Activated CD4-positive, alpha-beta T cell treated with anti-CD3 and anti-CD28 coated beads, Interleukin-2, amount 10 ng/mL, durations not matched to agents 24 days and 14 days (primary cell): Measurements from ENCODE around the gene CYB5R3. TPM values are rescaled to one million over a fixed set of nuclear protein-coding genes. Genes with fewer than 3 reads are reported as not detected.

Experiments
- DNase-seq: peaks from one replicate; pipeline ENCODE4 v3.0.0; 2022
- H3K27ac Mint-ChIP-seq: one replicate; pipeline ENCODE4 v1.8.0; 2022; ENCODE audit warnings: mild to moderate bottlenecking, mixed read lengths
- H3K27me3 Mint-ChIP-seq: one replicate; pipeline ENCODE4 v1.8.0; 2022; ENCODE audit warnings: mixed read lengths
- H3K36me3 Mint-ChIP-seq: one replicate; pipeline ENCODE4 v1.8.0; 2022; ENCODE audit warnings: low read depth, mild to moderate bottlenecking, mixed read lengths
- H3K4me1 Mint-ChIP-seq: one replicate; pipeline ENCODE4 v1.8.0; 2021; ENCODE audit warnings: mixed read lengths
- H3K4me3 Mint-ChIP-seq: one replicate; pipeline ENCODE4 v1.8.0; 2022; ENCODE audit warnings: mild to moderate bottlenecking, moderate library complexity, mixed read lengths
- H3K9me3 Mint-ChIP-seq: one replicate; pipeline ENCODE4 v1.8.0; 2021; ENCODE audit warnings: mixed read lengths
- intact Hi-C: fragments of 100-400 bp; cut with micrococcal nuclease; formaldehyde crosslinking; loops from one replicate; pipeline ENCODE4 v1.15.1; 2023
- total RNA-seq: library from RNA; stranded (reverse); gene quantifications from 2 replicates; pipeline ENCODE4 v1.2.3, GENCODE V29; 2022

The CYB5R3 gene
- total RNA-seq, 1 donor from 2014 or later, result 77.0 TPM

DNA sequence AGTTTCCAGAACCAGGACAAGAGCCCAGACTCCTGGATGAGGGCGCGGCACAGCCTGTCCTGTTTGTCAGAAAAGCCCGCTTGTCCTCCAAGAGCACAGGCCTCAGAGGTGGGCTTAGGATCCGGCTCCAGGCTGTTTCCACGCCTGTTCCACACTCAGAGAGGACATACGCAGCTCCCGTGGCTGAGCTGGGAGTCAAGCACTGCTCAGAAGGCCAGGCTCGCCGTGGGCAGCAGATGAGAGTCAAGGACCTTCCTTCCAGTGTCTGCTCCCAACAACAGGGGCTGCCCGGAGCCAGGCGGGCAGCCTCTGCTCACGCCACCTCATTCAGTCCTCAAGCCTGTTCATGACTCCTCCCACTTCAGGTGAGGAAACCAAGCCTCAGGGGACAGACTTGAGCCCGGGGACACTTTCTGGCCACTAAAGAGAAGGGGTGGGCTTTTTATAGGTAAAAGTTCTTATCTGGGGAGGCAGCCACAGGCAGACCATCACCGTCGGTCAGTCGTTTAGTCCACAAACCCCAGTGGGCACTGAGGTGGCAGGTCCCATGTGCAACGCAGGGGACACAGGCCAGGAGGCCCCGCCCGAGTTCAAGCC, 3.8 kb downstream of the CYB5R3 start:
- Mint-ChIP-seq H3K27ac (no peak overlapping the region), H3K9me3 (no peaks in the 10 kb centered on the region)
- intact Hi-C loops, result no loop called here

DNA sequence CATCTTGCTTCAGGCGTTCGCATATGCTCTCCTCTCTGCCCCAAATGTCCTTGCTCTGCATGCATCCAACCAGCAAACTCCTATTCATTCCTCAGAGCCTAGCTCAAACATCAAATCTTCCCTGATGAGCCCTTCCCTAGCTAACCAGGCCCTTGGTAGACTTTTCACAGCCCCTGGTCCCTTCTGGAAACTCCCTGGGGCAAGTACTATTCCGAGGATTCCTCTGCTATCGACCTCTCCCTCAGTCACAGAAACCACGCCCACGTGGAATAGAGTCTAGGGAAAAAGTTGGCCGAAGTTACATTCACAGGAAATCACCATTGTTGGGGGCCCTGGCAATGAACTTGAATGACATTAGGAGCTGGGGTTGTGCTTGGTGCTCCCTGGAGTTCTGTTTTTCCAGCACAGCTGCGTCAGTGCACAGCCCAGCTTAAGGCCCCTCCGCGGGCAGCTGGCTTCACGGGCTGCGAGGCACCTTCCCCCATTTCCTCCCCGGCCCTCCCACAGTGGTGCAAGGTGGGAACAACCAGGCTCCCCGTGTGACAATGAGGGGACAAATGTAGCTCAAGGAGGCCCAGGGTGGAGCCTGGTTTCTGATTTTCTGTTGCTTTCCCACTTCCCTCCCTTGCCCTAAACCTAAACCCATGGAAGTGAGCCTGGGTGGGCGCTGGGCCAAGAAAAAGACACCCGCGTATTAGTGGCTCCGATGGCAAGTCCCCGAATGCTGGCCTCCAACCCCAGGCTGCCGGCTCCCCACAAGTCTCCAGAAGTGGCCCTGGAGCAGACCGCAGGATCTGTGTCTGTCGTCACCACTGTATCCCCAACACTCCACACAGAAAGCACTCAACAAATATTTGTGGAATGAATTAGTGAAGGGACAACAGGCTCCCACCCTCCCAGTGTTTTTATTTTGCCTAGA, 4.5 kb downstream of the CYB5R3 start:
- Mint-ChIP-seq H3K4me1 (peaks cover 13% of the 10 kb centered on the region), H3K4me3 (no peak overlapping the region), H3K36me3 (peaks cover 2% of the 10 kb centered on the region), H3K9me3 (no peaks in the 10 kb centered on the region), H3K27me3 (no peaks in the 10 kb centered on the region), H3K27ac (no peak overlapping the region)
- intact Hi-C loops, result no loop called here
- no peak for DNase-seq

More for the DNA sequence above, 3.8 kb downstream of the CYB5R3 start:
- DNase-seq, result no peak
- Mint-ChIP-seq H3K4me1 (peaks cover 13% of the 10 kb centered on the region), H3K36me3 (peaks cover 2% of the 10 kb centered on the region), H3K4me3 (no peak overlapping the region), H3K27me3 (no peaks in the 10 kb centered on the region)

DNA sequence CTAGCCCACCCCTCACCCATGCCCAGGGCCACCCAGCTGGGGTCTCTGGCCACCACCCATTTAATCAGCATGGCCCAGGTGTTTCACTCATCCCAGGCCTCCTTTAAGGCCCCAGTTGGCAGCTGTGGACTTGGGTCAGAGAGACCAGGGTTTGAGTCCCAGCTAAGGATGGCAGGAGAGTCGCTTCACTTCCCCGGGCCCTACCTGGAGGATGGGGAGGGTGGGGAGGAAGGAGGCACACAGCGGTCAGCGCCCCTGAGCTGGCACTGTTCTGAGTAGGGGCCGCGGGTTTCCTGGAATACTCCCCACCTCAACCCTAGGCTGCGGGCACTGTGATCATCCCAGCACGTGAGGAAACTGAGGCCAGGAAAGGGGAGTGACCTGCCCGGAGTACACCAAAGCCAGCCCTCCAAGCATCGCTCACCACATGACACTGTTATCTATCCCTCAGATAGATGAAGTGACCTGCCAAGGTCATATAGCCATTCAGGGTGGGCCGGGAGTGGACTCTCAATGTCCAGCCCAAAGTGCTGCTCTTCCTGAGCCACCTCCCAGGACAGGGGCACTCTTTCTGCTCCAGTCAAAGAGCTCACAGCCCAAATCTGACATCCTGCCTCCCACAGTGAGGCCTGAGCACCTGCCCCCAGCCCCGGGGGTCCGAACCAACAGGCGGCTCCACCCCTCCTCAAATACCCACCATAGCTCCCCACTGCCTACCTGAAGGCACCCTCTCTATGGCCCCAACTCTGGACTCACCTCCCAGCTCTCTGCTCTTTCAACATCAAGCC, 5.4 kb downstream of the CYB5R3 start:
- H3K4me3 Mint-ChIP-seq, result no peak overlapping the region
- no peak overlapping the region for H3K27ac Mint-ChIP-seq
- H3K36me3 Mint-ChIP-seq, result peaks cover 2% of the 10 kb centered on the region
- intact Hi-C loops, result no loop called here
- peaks cover 13% of the 10 kb centered on the region for H3K4me1 Mint-ChIP-seq
- no peaks in the 10 kb centered on the region for H3K9me3 Mint-ChIP-seq
- no peak for DNase-seq
- H3K27me3 Mint-ChIP-seq, result no peaks in the 10 kb centered on the region

DNA sequence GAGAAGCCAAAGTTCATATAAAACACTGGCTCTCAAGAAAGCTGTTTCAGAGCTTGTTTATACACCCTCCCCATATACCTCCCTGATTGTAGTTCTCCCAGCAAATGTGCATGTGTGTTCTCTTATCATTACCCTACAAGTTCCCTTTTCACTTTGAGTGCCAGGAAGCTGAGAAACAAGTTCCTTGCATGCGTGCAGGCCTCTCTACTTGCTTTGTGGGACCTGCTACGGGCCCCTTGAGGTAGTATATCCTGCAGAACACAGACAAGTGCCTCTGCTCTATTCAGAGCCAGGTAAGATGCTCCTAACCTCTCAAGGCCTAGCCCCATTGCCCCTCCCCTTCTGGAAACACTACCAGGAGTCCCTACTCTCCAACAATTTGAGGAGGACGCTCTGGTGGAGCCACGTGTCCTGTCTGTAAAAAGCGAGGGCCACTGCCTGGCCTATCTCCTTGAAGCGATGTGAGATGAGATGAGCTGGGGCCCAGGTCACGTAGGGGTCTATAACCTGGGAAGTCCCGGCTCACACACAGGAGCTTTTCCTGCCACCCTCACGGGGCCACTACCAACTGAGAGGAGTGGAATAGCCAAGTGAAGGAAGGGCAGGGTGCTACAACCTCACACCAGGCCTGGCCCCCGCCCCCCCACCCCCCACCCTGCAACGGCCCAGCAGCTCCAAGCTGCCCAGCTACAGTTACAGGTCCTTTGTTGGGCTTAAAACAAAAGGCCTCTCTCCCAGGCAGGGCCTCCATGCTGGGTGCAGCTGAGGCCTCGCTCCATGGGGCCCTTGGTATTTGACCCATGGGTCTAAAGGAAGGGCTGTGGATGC, 6.2 kb downstream of the CYB5R3 start:
- Mint-ChIP-seq H3K9me3 (no peaks in the 10 kb centered on the region), H3K27me3 (no peaks in the 10 kb centered on the region), H3K4me3 (no peak overlapping the region), H3K36me3 (no peaks in the 10 kb centered on the region), H3K27ac (no peak overlapping the region), H3K4me1 (peaks cover 8% of the 10 kb centered on the region)
- DNase-seq, result no peak
- intact Hi-C loops, result no loop called here

DNA sequence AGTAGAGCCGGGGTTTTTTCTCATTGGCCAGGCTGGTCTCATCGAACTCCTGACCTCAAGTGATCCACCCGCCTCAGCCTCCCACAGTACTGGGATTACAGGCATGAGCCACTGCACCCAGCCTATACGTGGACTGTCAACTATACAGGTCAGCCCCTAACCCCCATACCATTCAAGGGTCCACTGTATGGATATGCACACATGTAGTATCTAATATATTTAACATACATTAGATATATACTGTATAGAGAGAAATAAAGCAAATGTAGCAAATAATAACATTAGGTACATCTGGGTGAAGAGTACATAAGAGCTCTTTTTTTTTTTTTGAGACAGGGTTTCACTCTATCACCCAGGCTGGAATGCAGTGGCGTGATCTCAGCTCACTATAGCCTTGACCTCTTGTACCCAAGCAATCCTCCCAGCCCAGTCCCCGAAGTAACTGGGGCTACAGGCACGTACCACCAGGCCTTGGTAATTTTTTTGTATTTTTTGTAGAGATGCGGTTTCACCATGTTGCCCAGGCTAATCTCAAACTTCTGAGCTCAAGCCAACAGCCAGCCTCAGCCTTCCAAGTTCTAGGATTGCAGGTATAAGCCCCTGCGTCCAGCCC, 7.3 kb downstream of the CYB5R3 start:
- no peak overlapping the region for H3K4me3 Mint-ChIP-seq
- H3K27me3 Mint-ChIP-seq, result no peaks in the 10 kb centered on the region
- DNase-seq, result no peak
- no peak overlapping the region for H3K27ac Mint-ChIP-seq
- H3K9me3 Mint-ChIP-seq, result no peaks in the 10 kb centered on the region
- intact Hi-C loops, result no loop called here
- H3K4me1 Mint-ChIP-seq, result peaks cover 4% of the 10 kb centered on the region
- H3K36me3 Mint-ChIP-seq, result peaks cover 3% of the 10 kb centered on the region

DNA sequence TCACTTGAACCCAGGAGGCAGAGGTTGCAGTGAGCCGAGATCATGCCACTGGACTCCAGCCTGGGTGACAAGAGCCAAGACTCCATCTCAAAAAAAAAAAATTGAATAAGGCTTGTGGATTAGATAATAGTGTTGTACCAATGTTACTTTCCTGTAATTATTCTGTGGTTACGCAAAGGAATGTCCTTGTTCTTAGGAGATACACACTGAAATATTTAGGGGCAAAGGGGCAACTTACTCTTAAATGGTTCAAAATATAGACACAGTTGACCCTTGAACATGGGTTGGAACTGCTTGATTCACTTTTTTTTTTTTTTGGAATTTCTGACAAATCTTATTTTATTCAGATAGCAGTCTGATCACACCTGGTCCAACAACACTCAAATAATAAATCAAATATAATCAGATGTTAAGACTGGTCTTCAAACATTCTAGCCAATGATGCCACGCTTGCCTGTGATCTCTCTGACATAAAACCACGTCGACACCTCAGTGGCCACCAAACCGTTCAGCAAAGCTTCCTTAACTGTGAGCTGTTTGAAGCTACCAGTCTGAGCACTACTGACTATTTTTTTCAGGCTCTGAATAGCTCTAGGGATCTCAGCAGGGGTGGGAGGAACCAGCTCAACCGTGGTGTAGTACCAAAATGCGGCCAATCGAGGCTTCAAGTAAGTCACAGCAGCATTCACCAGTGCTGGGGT, 9.5 kb downstream of the CYB5R3 start:
- H3K4me3 Mint-ChIP-seq, result no peak overlapping the region
- no peak for DNase-seq
- H3K36me3 Mint-ChIP-seq, result peaks cover 7% of the 10 kb centered on the region
- no peak overlapping the region for H3K27ac Mint-ChIP-seq
- H3K27me3 Mint-ChIP-seq, result no peaks in the 10 kb centered on the region
- peaks cover 3% of the 10 kb centered on the region for H3K4me1 Mint-ChIP-seq
- no peaks in the 10 kb centered on the region for H3K9me3 Mint-ChIP-seq
- intact Hi-C loops, result no loop called here

DNA sequence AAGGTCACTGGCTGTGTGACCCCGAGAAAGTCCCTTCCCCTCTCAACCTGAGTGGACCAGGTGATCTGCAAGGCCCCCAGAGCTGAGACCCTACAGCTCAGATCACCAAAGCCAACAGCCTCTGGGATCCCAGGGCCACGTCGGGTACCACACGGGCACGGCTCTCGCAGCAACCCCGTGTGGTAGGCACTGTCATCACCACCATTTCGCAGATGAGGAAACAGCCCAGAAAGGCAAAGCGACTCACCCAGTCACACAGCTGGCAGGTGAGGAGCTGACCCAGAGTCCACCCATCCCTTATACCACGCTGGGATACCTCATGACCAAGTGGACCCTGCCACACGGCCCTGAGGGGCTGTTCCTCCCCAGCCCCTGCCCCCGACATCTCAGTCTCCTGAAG, 11.6 kb downstream of the CYB5R3 start:
- Mint-ChIP-seq H3K27me3 (no peaks in the 10 kb centered on the region), H3K36me3 (peaks cover 12% of the 10 kb centered on the region), H3K4me1 (no peaks in the 10 kb centered on the region), H3K4me3 (no peak overlapping the region), H3K27ac (no peak overlapping the region), H3K9me3 (no peaks in the 10 kb centered on the region)
- DNase-seq, result no peak
- intact Hi-C loops, result no loop called here

DNA sequence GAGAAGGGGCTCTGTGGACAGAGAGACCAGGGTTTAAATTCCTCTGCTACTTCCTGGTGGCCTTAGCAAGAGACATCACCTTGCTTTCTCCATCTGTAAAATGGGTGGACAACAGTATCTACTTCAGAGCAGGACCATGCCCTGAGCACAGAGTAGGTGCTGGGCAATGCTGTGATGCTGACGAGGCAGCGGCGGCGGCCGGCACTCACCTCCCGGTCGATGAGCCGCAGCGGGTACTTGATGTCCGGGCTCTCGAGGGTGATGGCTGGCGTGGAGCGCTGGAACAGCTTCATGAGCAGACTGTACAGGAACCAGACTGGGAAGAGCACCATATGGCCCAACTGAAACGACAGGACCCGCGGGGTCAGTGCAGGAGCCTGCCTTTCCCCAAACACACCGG, 12.7 kb downstream of the CYB5R3 start:
- H3K27ac Mint-ChIP-seq, result no peak overlapping the region
- no peaks in the 10 kb centered on the region for H3K9me3 Mint-ChIP-seq
- no peak overlapping the region for H3K4me3 Mint-ChIP-seq
- no peaks in the 10 kb centered on the region for H3K4me1 Mint-ChIP-seq
- DNase-seq, result no peak
- intact Hi-C loops, result no loop called here
- H3K27me3 Mint-ChIP-seq, result no peaks in the 10 kb centered on the region
- peaks cover 16% of the 10 kb centered on the region for H3K36me3 Mint-ChIP-seq

DNA sequence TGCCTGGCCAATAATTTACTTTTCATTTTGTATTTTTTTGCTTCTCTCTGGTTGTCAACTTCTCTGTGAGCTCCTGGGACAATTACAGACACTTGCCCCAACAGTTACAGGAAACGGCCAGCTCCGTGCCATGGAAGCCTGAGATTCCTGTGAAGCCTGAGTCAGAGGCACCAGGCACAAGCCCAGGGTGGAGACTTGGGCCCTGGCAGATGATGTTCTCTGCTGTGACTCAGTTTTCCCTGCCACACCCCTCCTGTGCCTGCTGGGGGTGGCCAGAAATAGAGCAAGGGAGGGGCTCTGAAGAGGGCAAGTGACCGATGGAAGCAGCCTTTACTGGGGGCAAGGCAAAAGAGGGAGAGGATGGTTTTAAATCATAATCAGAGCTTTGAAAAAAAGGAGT, 13.7 kb downstream of the CYB5R3 start:
- no peak overlapping the region for H3K27ac Mint-ChIP-seq
- H3K4me1 Mint-ChIP-seq, result no peaks in the 10 kb centered on the region

DNA sequence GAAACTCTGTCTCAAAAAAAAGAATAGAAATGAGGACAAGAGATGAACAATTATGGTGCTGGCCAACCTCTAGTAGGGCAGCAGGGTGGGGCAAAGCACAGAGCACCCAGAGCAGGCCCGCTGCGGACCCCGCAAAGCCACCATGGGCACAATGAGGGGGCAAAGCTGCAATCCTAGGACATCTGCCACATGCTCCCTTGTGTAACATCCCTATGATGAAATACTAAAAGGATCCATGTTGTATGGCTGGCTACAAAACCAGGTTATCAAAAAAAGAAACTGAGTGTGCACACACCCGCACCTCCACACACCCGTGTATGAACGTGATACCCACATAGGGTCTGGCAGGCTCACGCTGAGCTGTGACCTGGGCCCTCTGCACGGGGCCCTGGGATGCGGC, 16.2 kb downstream of the CYB5R3 start:
- H3K9me3 Mint-ChIP-seq, result no peaks in the 10 kb centered on the region
- H3K4me3 Mint-ChIP-seq, result no peak overlapping the region
- H3K4me1 Mint-ChIP-seq, result no peaks in the 10 kb centered on the region
- H3K27ac Mint-ChIP-seq, result no peak overlapping the region
- DNase-seq, result no peak
- H3K36me3 Mint-ChIP-seq, result peaks cover 23% of the 10 kb centered on the region
- H3K27me3 Mint-ChIP-seq, result no peaks in the 10 kb centered on the region
- intact Hi-C loops, result no loop called here

More for the DNA sequence above, 13.7 kb downstream of the CYB5R3 start:
- Mint-ChIP-seq H3K9me3 (no peaks in the 10 kb centered on the region), H3K4me3 (no peak overlapping the region), H3K27me3 (no peaks in the 10 kb centered on the region), H3K36me3 (peaks cover 18% of the 10 kb centered on the region)
- intact Hi-C loops, result no loop called here
- no peak for DNase-seq

DNA sequence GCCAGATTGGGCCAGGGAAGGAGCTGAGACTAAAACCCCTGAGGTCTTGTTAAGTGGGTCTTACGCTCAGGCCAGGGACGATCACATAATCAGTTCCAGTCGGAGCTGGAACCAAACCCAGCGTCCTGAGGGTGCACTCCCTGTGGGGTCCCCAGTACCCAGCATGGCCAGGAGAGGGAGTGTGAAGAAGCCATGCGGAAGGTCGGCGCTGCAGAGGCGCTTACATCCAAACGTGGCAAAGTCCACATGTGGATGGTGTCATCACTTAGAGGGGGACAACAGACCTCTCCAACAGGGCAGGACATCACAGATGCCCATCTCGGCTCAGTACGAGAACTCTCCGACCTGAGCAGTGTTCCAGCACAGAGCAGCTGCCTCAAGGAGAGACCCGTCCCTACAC, 17.1 kb downstream of the CYB5R3 start:
- Mint-ChIP-seq H3K27ac (no peak overlapping the region), H3K9me3 (no peaks in the 10 kb centered on the region), H3K27me3 (no peaks in the 10 kb centered on the region), H3K4me1 (no peaks in the 10 kb centered on the region), H3K36me3 (peaks cover 23% of the 10 kb centered on the region), H3K4me3 (no peak overlapping the region)
- no peak for DNase-seq
- intact Hi-C loops, result no loop called here

DNA sequence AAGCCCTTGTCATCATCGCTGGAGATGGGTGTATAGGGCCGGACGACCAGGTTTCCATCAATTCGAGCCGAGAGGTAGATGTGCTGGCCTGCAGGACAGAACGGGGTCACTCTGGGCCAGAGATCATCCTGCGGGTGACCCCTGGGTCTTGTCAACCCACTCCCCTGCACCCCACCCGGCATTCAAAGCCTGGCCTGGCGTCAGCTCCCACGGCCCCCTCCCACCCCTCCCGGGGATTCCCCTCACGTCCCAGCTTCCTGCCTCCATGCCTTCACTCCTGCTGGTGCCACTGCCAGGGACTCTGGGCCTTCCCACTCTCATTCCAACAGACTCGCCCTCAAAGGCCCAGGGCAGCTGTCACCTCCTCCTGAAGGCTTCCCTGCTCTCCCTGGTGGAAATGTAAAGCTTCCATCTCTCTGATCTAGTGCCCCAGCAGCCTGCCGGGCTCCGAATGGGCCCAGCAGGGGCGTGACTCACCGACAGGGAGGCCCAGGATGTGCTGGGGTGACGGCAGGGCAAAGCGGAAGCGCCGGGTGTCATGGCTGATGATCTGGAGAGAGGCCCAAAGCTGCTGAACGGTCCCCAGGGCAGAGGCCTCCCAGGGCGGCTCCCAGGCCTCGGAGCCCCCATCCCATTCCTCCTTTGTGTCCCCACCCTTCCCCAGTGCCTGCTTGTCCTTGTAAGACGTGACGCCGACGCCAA, 18.1 kb downstream of the CYB5R3 start:
- intact Hi-C loops, result no loop called here
- Mint-ChIP-seq H3K36me3 (peaks cover 27% of the 10 kb centered on the region), H3K27ac (no peak overlapping the region), H3K4me3 (no peak overlapping the region), H3K27me3 (no peaks in the 10 kb centered on the region), H3K4me1 (no peaks in the 10 kb centered on the region), H3K9me3 (no peaks in the 10 kb centered on the region)
- DNase-seq, result no peak
